HG02678 (cell line): Measurements from ENCODE around the gene RPS25.
"Not testable (repeated sequence)": the region's sequence is repeated elsewhere in the genome, so short reads cannot be mapped to it uniquely, and the experiment has no call there.

Experiments
- ATAC-seq: cut with Tn5 transposase; IDR thresholded peaks from one replicate; pipeline ENCODE4 v1.9.1; 2021; ENCODE audit warnings: mild to moderate bottlenecking, moderate library complexity; ENCODE audit not compliant: unreplicated experiment

The RPS25 gene

DNA sequence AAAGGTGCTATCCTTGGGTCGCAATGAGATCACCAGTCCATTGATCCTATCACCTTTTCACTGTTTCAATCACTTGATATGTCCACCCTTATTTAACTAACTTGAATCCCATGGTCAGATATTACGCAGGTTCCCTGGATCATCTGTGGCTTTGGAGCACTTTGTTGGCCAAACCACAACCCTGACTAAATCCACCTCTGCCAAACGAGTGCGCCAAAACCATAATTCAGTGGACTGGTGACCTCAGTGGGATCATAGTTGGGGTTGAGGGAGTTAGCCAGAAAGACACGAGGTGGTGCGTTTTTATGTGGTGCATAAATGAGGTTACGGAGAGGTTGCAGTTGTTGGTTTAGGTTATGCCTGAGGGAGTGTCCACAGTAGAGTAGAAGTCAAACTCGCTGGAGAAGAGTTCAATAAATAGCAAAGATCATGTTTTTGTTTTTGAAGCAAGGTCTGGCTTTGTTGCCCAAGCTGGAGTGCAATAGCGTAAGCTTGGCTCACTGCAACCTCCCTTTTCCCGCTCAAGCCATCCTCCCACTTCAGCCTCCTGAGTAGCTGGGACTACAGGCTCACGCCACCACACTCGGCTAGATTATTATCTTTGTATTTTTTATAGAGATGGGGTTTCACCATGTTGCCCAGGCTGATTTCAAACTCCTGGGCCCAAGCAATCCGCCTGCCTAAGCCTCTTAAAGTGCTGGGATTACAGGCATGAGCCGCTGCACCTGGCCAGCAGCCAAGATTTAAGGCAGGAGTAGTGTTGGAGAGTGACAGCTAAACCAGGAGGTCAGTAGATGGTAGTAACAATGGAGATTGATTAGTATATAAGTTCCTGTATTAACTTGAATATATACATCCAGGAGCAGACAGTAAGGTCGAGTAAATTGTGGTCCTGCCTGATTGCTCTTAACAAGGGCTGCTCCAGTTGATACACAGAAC lies 42.1 kb downstream of the RPS25 start:
- no peak for ATAC-seq

DNA sequence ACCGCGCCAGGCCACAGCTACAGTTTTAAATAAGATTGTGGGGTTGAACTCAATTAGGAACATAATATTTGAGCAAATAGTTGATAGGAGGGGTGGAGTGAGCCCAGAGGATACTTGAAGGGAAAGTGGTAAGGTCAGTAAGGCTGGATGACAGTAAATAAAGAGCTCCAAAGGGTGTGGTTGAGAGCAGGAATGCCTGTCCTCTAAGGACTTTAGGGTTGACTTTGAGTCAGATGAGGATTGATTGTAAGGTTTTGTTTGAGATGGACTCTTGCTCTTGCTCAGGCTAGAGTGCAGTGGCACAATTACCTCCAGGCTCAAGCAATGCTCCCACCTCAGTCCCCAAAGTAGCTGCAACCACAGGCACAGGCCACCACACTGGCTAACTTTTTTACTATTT lies 44.2 kb downstream of the RPS25 start:
- no peak for ATAC-seq

DNA sequence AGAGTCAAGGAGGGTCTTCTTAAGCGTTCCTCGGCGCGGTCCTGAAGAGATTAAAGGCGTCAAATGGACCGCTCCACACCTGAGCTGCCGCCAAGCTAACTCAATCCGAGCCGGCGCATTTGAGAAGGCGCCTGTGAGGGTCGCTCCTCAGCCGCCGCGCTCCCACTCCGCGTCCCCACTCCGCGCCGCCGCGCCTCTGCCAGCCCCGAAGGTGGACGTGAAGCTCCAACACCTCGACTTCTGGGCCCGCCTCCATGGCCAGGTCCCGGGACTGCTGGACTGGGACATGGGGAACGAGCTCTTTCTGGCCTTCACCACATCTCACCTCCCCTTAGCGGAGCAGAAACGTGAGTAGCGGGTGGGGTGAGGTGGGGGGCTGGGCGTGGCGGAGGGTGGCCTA lies 46.5 kb downstream of the RPS25 start, which contains the start of gene FOXR1:
Gene FOXR1, plus strand, starts transcription at position 116 of the 400 bp plus-strand sequence. Its CDS starts 171 bp downstream, at position 287.
- no peak for ATAC-seq

DNA sequence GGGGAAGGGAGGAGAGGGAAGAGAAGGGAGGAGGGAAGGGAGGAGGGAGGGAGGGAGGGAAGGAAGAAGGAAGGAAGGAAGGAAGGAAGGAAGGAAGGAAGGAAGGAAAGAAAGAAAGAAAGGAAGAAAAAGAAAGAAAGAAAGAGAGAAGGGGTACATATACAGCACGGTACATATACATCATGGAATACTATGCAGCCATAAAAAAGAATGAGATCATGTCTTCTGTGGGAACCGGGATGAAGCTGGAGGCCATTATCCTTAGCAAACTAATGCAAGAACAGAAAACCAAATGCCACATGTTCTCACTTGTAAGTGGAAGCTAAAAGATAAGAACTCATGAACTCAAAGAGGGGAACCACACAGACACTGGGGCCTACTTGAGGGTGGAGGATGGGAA lies 48.6 kb downstream of the RPS25 start:
- ATAC-seq: not testable (repeated sequence)
